Nephron progenitor cell (in vitro differentiated cells): ENCODE data around the gene BBC3.

Experiments used
- DNase-seq: peaks from one replicate; pipeline ENCODE4 v3.0.0; 2021
- H3K27ac Mint-ChIP-seq: 2 replicates; pipeline ENCODE4 v1.8.0; 2021; ENCODE audit warnings: mild to moderate bottlenecking, moderate library complexity, mixed read lengths
- H3K27me3 Mint-ChIP-seq: 2 replicates; pipeline ENCODE4 v1.8.0; 2021; ENCODE audit warnings: mild to moderate bottlenecking, low read depth, mixed read lengths; ENCODE audit not compliant: poor library complexity
- H3K36me3 Mint-ChIP-seq: 2 replicates; pipeline ENCODE4 v1.8.0; 2021; ENCODE audit warnings: low read depth, mixed read lengths
- H3K4me1 Mint-ChIP-seq: 2 replicates; pipeline ENCODE4 v1.8.0; 2021; ENCODE audit warnings: mixed read lengths
- H3K4me3 Mint-ChIP-seq: 2 replicates; pipeline ENCODE4 v1.8.0; 2021; ENCODE audit warnings: mild to moderate bottlenecking, moderate library complexity, mixed read lengths
- H3K9me3 Mint-ChIP-seq: 2 replicates; pipeline ENCODE4 v1.8.0; 2021; ENCODE audit warnings: mild to moderate bottlenecking, moderate library complexity, mixed read lengths
- CTCF ChIP-seq: fragments of 200-600 bp; sonication (generic); IDR thresholded peaks from 2 replicates; pipeline ENCODE4 v1.5.0; 2021; ENCODE audit warnings: antibody characterized with exemption

BBC3 gene

GRCh38 chr19:47225746-47226425 is 5.1 kb downstream of the BBC3 start:
- Mint-ChIP-seq H3K27ac (no peak overlapping the region), H3K4me3 (peak overlapping the region; percentile 40), H3K9me3 (no peaks in the 10 kb centered on the region), H3K36me3 (peaks cover 13% of the 10 kb centered on the region), H3K27me3 (no peaks in the 10 kb centered on the region), H3K4me1 (peaks cover 18% of the 10 kb centered on the region)
- no peak for TF ChIP-seq CTCF
- DNase-seq, result peak; percentile 90

- Mint-ChIP-seq H3K4me3 (no peak overlapping the region), H3K36me3 (peaks cover 16% of the 10 kb centered on the region), H3K27ac (peak overlapping the region; percentile 75), H3K9me3 (no peaks in the 10 kb centered on the region), H3K4me1 (peaks cover 20% of the 10 kb centered on the region), H3K27me3 (peaks cover 5% of the 10 kb centered on the region)
- TF ChIP-seq CTCF, result no peak
- no peak for DNase-seq
Measured at GRCh38 chr19:47221890-47222289, 9.1 kb downstream of the BBC3 start.

- no peak overlapping the region for H3K27ac Mint-ChIP-seq
- peaks cover 16% of the 10 kb centered on the region for H3K36me3 Mint-ChIP-seq
- TF ChIP-seq CTCF, result no peak
- peaks cover 5% of the 10 kb centered on the region for H3K27me3 Mint-ChIP-seq
- no peaks in the 10 kb centered on the region for H3K9me3 Mint-ChIP-seq
- H3K4me1 Mint-ChIP-seq, result peaks cover 20% of the 10 kb centered on the region
- no peak for DNase-seq
- no peak overlapping the region for H3K4me3 Mint-ChIP-seq
Measured at GRCh38 chr19:47221080-47221841, 9.7 kb downstream of the BBC3 start.

- no peak overlapping the region for H3K4me3 Mint-ChIP-seq
- peaks cover 5% of the 10 kb centered on the region for H3K27me3 Mint-ChIP-seq
- H3K9me3 Mint-ChIP-seq, result no peaks in the 10 kb centered on the region
- no peak overlapping the region for H3K27ac Mint-ChIP-seq
- no peak for TF ChIP-seq CTCF
- peaks cover 20% of the 10 kb centered on the region for H3K36me3 Mint-ChIP-seq
- no peak for DNase-seq
- peaks cover 5% of the 10 kb centered on the region for H3K4me1 Mint-ChIP-seq
Measured at GRCh38 chr19:47215581-47215980, 15.4 kb downstream of the BBC3 start.

GRCh38 chr19:47210689-47211316 is 20.2 kb downstream of the BBC3 start:
- peak; percentile 76 for TF ChIP-seq CTCF
- peak; percentile 76 for DNase-seq
- peak overlapping the region; percentile 49 for H3K27ac Mint-ChIP-seq
- H3K4me1 Mint-ChIP-seq, result peaks cover 20% of the 10 kb centered on the region
- peaks cover 50% of the 10 kb centered on the region for H3K36me3 Mint-ChIP-seq
- H3K27me3 Mint-ChIP-seq, result no peaks in the 10 kb centered on the region
- H3K9me3 Mint-ChIP-seq, result no peaks in the 10 kb centered on the region
- H3K4me3 Mint-ChIP-seq, result no peak overlapping the region
